ENCODE results near the gene ITGAL. TPM values are rescaled to one million over a fixed set of nuclear protein-coding genes. Genes with fewer than 3 reads are reported as not detected.

The ITGAL gene
- total and polyA plus RNA-seq, 4 donors, result 4.3 to 11.8 (median 6.9) TPM

GRCh38 chr16:30559690-30560089 is 87.1 kb downstream of the ITGAL start (continued):
- TF ChIP-seq, protein P1, sequence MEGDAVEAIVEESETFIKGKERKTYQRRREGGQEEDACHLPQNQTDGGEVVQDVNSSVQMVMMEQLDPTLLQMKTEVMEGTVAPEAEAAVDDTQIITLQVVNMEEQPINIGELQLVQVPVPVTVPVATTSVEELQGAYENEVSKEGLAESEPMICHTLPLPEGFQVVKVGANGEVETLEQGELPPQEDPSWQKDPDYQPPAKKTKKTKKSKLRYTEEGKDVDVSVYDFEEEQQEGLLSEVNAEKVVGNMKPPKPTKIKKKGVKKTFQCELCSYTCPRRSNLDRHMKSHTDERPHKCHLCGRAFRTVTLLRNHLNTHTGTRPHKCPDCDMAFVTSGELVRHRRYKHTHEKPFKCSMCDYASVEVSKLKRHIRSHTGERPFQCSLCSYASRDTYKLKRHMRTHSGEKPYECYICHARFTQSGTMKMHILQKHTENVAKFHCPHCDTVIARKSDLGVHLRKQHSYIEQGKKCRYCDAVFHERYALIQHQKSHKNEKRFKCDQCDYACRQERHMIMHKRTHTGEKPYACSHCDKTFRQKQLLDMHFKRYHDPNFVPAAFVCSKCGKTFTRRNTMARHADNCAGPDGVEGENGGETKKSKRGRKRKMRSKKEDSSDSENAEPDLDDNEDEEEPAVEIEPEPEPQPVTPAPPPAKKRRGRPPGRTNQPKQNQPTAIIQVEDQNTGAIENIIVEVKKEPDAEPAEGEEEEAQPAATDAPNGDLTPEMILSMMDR (IDR thresholded peaks at IDR 0.05; ENCODE audit: low read depth, low read length, missing input control), result no peak
- no peak for TF ChIP-seq EGR1 (IDR thresholded peaks at IDR 0.05; ENCODE audit: low read depth in 2 of 2)
- no peak for TF ChIP-seq RXRA (IDR thresholded peaks at IDR 0.05)
- no peak for TF ChIP-seq GABPA (IDR thresholded peaks at IDR 0.05 in 1 of 2, conservative IDR thresholded peaks at IDR 0.05 in 1 of 2)
- TF ChIP-seq ZBTB33 (IDR thresholded peaks at IDR 0.05), result no peak

GRCh38 chr16:30561089-30561816 is 88.7 kb downstream of the ITGAL start:
- Histone ChIP-seq H3K27ac (ENCODE audit: low read depth in 1 of 2, low read length in 2 of 2) (peak overlapping the region; percentile 35 to 72), H3K9me3 (ENCODE audit: control insufficient read depth in 4 of 4, low read length in 3 of 4) (no peaks in the 10 kb centered on the region), H3K36me3 (ENCODE audit: control insufficient read depth in 4 of 4, insufficient read depth in 3 of 4, low read depth in 1 of 4, low read length in 3 of 4) (no peaks in the 10 kb centered on the region), H3K4me3 (ENCODE audit: low read depth in 1 of 3, low read length in 3 of 3) (peak overlapping the region; percentile 37 to 65 (median 54)), H3K9ac (ENCODE audit: low read depth in 1 of 2, low read length in 2 of 2) (peak overlapping the region; percentile 5 to 83), H3K27me3 (ENCODE audit: control insufficient read depth in 4 of 4, insufficient read depth in 4 of 4, low read length in 3 of 4) (no peaks in the 10 kb centered on the region), H3K4me1 (ENCODE audit: control insufficient read depth in 4 of 4, insufficient read depth in 4 of 4, low read length in 3 of 4) (peaks cover 2 to 18% (median 9%) of the 10 kb centered on the region in 4 donors)
- WGBS, result 26% methylated on average over 46 of the region's 46 CpGs
- no peak for DNase-seq (ENCODE audit: low spot score)
- peak; percentile 74 for TF ChIP-seq YY1 (IDR thresholded peaks at IDR 0.05)
- no peak for TF ChIP-seq RXRA (IDR thresholded peaks at IDR 0.05)
- no peak for TF ChIP-seq REST (IDR thresholded peaks at IDR 0.05)

DNA sequence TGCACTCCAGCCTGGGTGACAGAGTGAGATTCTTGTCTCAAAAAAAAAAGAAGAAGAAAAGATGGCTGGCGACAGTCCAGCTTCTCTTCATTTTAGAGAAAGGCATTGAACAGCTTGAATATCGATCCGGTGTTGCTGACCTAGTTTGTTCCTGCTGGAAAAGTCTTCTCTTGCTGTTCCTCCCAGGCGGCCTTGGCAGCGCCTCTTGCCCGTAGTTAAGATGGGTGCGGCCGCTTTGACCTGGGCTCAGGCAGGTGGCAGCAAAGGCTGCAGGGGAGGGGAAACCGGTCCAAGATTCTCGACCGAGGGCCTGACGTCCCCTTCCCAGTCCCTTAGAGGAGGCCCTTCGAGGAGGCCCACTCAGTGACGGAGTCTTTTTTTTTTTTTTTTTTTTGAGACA is 89.5 kb downstream of the ITGAL start:
- peak overlapping the region in 1 of 2 donors; percentile 72 for H3K27ac ChIP-seq (ENCODE audit: low read depth in 1 of 2, low read length in 2 of 2)
- H3K27me3 ChIP-seq (ENCODE audit: control insufficient read depth in 4 of 4, insufficient read depth in 4 of 4, low read length in 3 of 4), result no peaks in the 10 kb centered on the region
- peak overlapping the region in 1 of 2 donors; percentile 83 for H3K9ac ChIP-seq (ENCODE audit: low read depth in 1 of 2, low read length in 2 of 2)
- no peaks in the 10 kb centered on the region for H3K9me3 ChIP-seq (ENCODE audit: control insufficient read depth in 4 of 4, low read length in 3 of 4)
- H3K4me1 ChIP-seq (ENCODE audit: control insufficient read depth in 4 of 4, insufficient read depth in 4 of 4, low read length in 3 of 4), result peaks cover 2 to 18% (median 8%) of the 10 kb centered on the region in 4 donors
- peak overlapping the region in 1 of 3 donors; percentile 54 for H3K4me3 ChIP-seq (ENCODE audit: low read depth in 1 of 3, low read length in 3 of 3)
- no peaks in the 10 kb centered on the region for H3K36me3 ChIP-seq (ENCODE audit: control insufficient read depth in 4 of 4, insufficient read depth in 3 of 4, low read depth in 1 of 4, low read length in 3 of 4)
- DNase-seq (ENCODE audit: low spot score), result no peak
- peak; percentile 6 for TF ChIP-seq YY1 (IDR thresholded peaks at IDR 0.05)
- TF ChIP-seq EGR1 (IDR thresholded peaks at IDR 0.05; ENCODE audit: low read depth in 2 of 2), result no peak
- WGBS, result 83% methylated on average over 14 of the region's 14 CpGs
